Endothelial cell of umbilical vein (primary cell): ENCODE results near the gene NENF. TPM values are rescaled to one million over a fixed set of nuclear protein-coding genes. Genes with fewer than 3 reads are reported as not detected.

Experiments used
- BruUV-seq: library from RNA; stranded (reverse); fragments of 400-500 nt; replicated peaks from 2 replicates; lab custom pipeline; 2021; lab: Mats Ljungman, UMichigan
- CTCF ChIA-PET: fragments of 300-600, 350-600 bp; sonication (Branson Sonifier 250); formaldehyde crosslinking; loops from one replicate; lab custom pipeline; 2021; ENCODE audit warnings: antibody characterized with exemption, inconsistent platforms; lab: Charles Lee
- POLR2A ChIA-PET: fragments of 300-600, 350-600 bp; sonication (Branson Sonifier 250); formaldehyde crosslinking; loops from one replicate; lab custom pipeline; 2021; ENCODE audit warnings: antibody characterized with exemption, inconsistent platforms; lab: Charles Lee
- DNase-seq: peaks from one replicate; pipeline ENCODE4 v3.0.0-alpha.2; 2011; ENCODE audit warnings: low read depth, low spot score
- FAIRE-seq: peaks from 2 replicates; lab custom pipeline; 2011; peaks lifted over from hg19 to GRCh38; lab: Jason Lieb, UNC
- H2AFZ ChIP-seq: 2 replicates; pipeline ENCODE4 v1.6.0; 2012; ENCODE audit warnings: low read depth, low read length, control low read depth, inconsistent platforms
- H3K27ac ChIP-seq: 2 replicates; pipeline ENCODE4 v1.5.1; 2011; ENCODE audit warnings: low read depth, mild to moderate bottlenecking, control low read depth, low read length, moderate library complexity; ENCODE audit not compliant: insufficient read depth
- H3K27me3 ChIP-seq, 2 experiments: 2 replicates each; pipeline versions ENCODE4 v1.6.0 to v1.6.1; 2011; ENCODE audit warnings: low read length in 2 of 2, mixed read lengths in 1 of 2; ENCODE audit not compliant: control insufficient read depth in 2 of 2, insufficient read depth in 2 of 2
- H3K36me3 ChIP-seq, 2 experiments: 2 replicates in 1 of 2; 3 replicates in 1 of 2; pipeline ENCODE4 v1.5.1; 2011; ENCODE audit warnings: low read length in 2 of 2, mild to moderate bottlenecking in 1 of 2, moderate library complexity in 1 of 2; ENCODE audit not compliant: control insufficient read depth in 2 of 2, insufficient read depth in 2 of 2; ENCODE audit errors: extremely low read depth in 1 of 2
- H3K4me1 ChIP-seq: 3 replicates; pipeline ENCODE4 v1.5.1; 2011; ENCODE audit warnings: mild to moderate bottlenecking, low read length; ENCODE audit not compliant: control insufficient read depth, insufficient read depth; ENCODE audit errors: extremely low read depth
- H3K4me2 ChIP-seq: 2 replicates; pipeline ENCODE4 v1.6.1; 2011; ENCODE audit warnings: low read length, control low read depth, mixed read lengths; ENCODE audit not compliant: insufficient read depth
- H3K4me3 ChIP-seq, 3 experiments: fragments of 200-600 bp in 1 of 3; sonication (generic), shearing (Covaris generic) in 1 of 3; replicated peaks in 1 of 3; 2 replicates each; pipeline ENCODE4 v1.5.1; 2011 to 2016; ENCODE audit warnings: control low read depth in 3 of 3, low read length in 3 of 3, mild to moderate bottlenecking in 2 of 3, inconsistent platforms in 1 of 3, low read depth in 1 of 3, moderate library complexity in 1 of 3; ENCODE audit not compliant: insufficient read depth in 1 of 3
- H3K79me2 ChIP-seq: 2 replicates; pipeline ENCODE4 v1.6.0; 2012; ENCODE audit warnings: low read length, inconsistent platforms; ENCODE audit not compliant: control insufficient read depth, insufficient read depth
- H3K9ac ChIP-seq: replicated peaks from 2 replicates; pipeline ENCODE3; 2011; ENCODE audit warnings: low read length, control low read depth; ENCODE audit not compliant: insufficient read depth; ENCODE audit errors: extremely low read depth
- H3K9me1 ChIP-seq: replicated peaks from 3 replicates; pipeline ENCODE4 v1.6.0; 2011; ENCODE audit warnings: mild to moderate bottlenecking, low read length; ENCODE audit not compliant: control insufficient read depth, insufficient read depth; ENCODE audit errors: extremely low read depth
- H3K9me3 ChIP-seq: replicated peaks from 2 replicates; pipeline ENCODE4 v1.5.1; 2012; ENCODE audit warnings: low read length, inconsistent platforms; ENCODE audit not compliant: control insufficient read depth, insufficient read depth
- H4K20me1 ChIP-seq: replicated peaks from 2 replicates; pipeline ENCODE3; 2011; ENCODE audit warnings: mild to moderate bottlenecking, low read length; ENCODE audit not compliant: control insufficient read depth, insufficient read depth; ENCODE audit errors: extremely low read depth
- CTCF ChIP-seq, 2 donors: IDR thresholded peaks; 1 replicate in 1 of 2; 2 replicates in 1 of 2; pipeline ENCODE4 v1.5.1; 2011; ENCODE audit warnings: low read length in 2 of 2, mild to moderate bottlenecking in 2 of 2, moderate library complexity in 2 of 2, control low read depth in 1 of 2, inconsistent platforms in 1 of 2, low read depth in 1 of 2; ENCODE audit not compliant: insufficient read depth in 1 of 2; ENCODE audit errors: extremely low read depth in 1 of 2
- EZH2 ChIP-seq: IDR thresholded peaks from 2 replicates; pipeline ENCODE4 v1.6.1; 2012; ENCODE audit warnings: borderline replicate concordance, low read depth, mild to moderate bottlenecking, moderate library complexity, low read length, inconsistent platforms; ENCODE audit not compliant: severe bottlenecking
- FOS ChIP-seq: IDR thresholded peaks from 2 replicates; pipeline ENCODE4 v1.6.1; 2011; ENCODE audit warnings: mild to moderate bottlenecking, low read length, moderate library complexity, borderline replicate concordance; ENCODE audit not compliant: insufficient read depth
- GATA2 ChIP-seq: IDR thresholded peaks from 2 replicates; pipeline ENCODE4 v1.7.0; 2011; ENCODE audit warnings: low read depth, mild to moderate bottlenecking, moderate library complexity, mixed read lengths, low read length; ENCODE audit not compliant: insufficient read length, insufficient read depth
- JUN ChIP-seq: IDR thresholded peaks from 2 replicates; pipeline ENCODE4 v1.6.1; 2011; ENCODE audit warnings: borderline replicate concordance, low read depth; ENCODE audit not compliant: insufficient read length, insufficient read depth
- MYC ChIP-seq: IDR thresholded peaks from one replicate; pipeline ENCODE4 v1.6.1; 2011; ENCODE audit warnings: mild to moderate bottlenecking, low read depth, low read length
- POLR2A ChIP-seq: IDR thresholded peaks from 2 replicates; pipeline ENCODE4 v1.6.1; 2012; ENCODE audit warnings: low read depth, mild to moderate bottlenecking, control low read depth, low read length
- POLR2AphosphoS5 ChIP-seq: IDR thresholded peaks from 2 replicates; pipeline ENCODE4 v1.6.1; 2012; ENCODE audit warnings: low read depth, mild to moderate bottlenecking, control low read depth, low read length, moderate library complexity; ENCODE audit not compliant: insufficient read depth
- dilution Hi-C: fragments of 300-500 bp; cut with MboI; formaldehyde crosslinking; loops from one replicate; pipeline ENCODE4 v1.15.0; 2019; ENCODE audit warnings: low sequenced_read_pairs; ENCODE audit not compliant: extremely low pct_ligation_motif_present
- intact Hi-C: fragments of 100-400 bp; cut with micrococcal nuclease; formaldehyde crosslinking; loops from one replicate; pipeline ENCODE4 v1.10.0; 2022
- polyA plus RNA-seq, 4 experiments: library from polyadenylated mRNA; depleted of rRNA in 3 of 4; stranded (reverse) in 3 of 4; unstranded in 1 of 4; fragments of >200 nt; gene quantifications; 2 replicates each; pipeline versions ENCODE4 v1.2.1 to v1.2.3, GENCODE V29; 2011 to 2012; ENCODE audit warnings: missing spikeins in 1 of 4
- total RNA-seq: library from RNA; stranded (reverse); gene quantifications from 2 replicates; pipeline ENCODE4 v1.2.3, GENCODE V29; 2021
- TF ChIP-seq, protein P1 (sequence below): IDR thresholded peaks from 2 replicates; pipeline ENCODE4 v1.6.1; 2011; ENCODE audit not compliant: insufficient read depth, insufficient read length

The NENF gene
- total and polyA plus RNA-seq, 2 donors (not counting 3 experiments of a cell fraction or from before 2014, with no cell fraction given), result 19.8 to 23.0 TPM

DNA sequence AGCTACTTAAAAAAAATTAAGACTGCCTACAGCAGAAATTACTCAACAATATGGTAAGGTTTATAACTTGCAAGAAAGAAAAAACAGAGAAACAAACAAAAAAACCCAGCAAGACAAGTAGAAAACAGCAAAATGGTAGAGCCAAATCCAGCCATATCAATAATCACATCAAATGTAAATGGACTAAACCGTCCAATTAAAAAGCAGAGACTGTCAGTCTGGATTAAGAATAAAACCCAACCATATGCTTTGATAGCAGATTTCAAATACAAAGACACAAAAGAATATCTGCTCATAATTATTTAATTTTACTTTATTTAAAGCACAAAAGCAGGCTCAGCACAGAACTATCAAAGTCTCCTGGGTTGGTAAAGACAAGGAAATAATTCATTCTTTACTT, 35.5 kb upstream of the NENF start:
- CTCF ChIA-PET, result interaction anchor here (1.0 kb wide), 1 partner anchor 59 kb away, joined by 3 read pairs; no protein-coding TSS in a partner anchor

More for the DNA sequence above, 35.5 kb upstream of the NENF start:
- Histone ChIP-seq H4K20me1 (no peaks in the 10 kb centered on the region), H3K4me3 (no peak overlapping the region), H2AFZ (no peak overlapping the region), H3K27me3 (no peaks in the 10 kb centered on the region), H3K9me3 (no peaks in the 10 kb centered on the region), H3K27ac (no peak overlapping the region), H3K4me2 (no peak overlapping the region), H3K36me3 (no peaks in the 10 kb centered on the region), H3K9ac (no peak overlapping the region), H3K79me2 (no peaks in the 10 kb centered on the region), H3K9me1 (no peaks in the 10 kb centered on the region), H3K4me1 (peaks cover 4% of the 10 kb centered on the region)
- FAIRE-seq (no peak), DNase-seq (no peak)
- dilution Hi-C loops (no loop called here), intact Hi-C loops (no loop called here)
- POLR2A ChIA-PET, result no interaction called here
- TF ChIP-seq POLR2A (no peak), CTCF (IDR thresholded peaks at IDR 0.05; ENCODE audit: extremely low read depth in 1 of 2, insufficient read depth in 1 of 2, low read depth in 1 of 2, low read length in 2 of 2) (no peak), JUN (no peak), POLR2AphosphoS5 (no peak), MYC (no peak), FOS (no peak), EZH2 (no peak), GATA2 (no peak)
- TF ChIP-seq, protein P1, sequence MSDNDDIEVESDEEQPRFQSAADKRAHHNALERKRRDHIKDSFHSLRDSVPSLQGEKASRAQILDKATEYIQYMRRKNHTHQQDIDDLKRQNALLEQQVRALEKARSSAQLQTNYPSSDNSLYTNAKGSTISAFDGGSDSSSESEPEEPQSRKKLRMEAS, result no peak
- no TSS peak for BruUV-seq
